Stomach (tissue), 9 donors: ENCODE data around the gene CEP192. TPM values are rescaled to one million over a fixed set of nuclear protein-coding genes. Genes with fewer than 3 reads are reported as not detected.

Experiments
- DNase-seq, 2 donors: peaks; one replicate each; pipeline versions ENCODE4 v3.0.0 to v3.0.0-alpha.2; 2013 to 2019
- H3K27ac ChIP-seq, 5 donors: fragments of 200-600 bp in 4 of 5; sonication (generic) in 4 of 5; one replicate each; pipeline ENCODE4 v1.5.1; 2013 to 2019; ENCODE audit warnings: mild to moderate bottlenecking in 1 of 5, moderate library complexity in 1 of 5
- H3K27me3 ChIP-seq, 3 donors: fragments of 200-600 bp; sonication (generic); one replicate each; pipeline ENCODE4 v1.5.1; 2017 to 2019; ENCODE audit warnings: mixed run types in 1 of 3
- H3K36me3 ChIP-seq, 4 donors: fragments of 200-600 bp; sonication (generic); 1 replicate in 3 of 4; 2 replicates in 1 of 4; pipeline ENCODE4 v1.5.1; 2016 to 2019
- H3K4me1 ChIP-seq, 4 donors: fragments of 200-600 bp; sonication (generic); one replicate each; pipeline ENCODE4 v1.5.1; 2016 to 2019
- H3K4me3 ChIP-seq, 4 donors: fragments of 200-600 bp; sonication (generic) in 3 of 4; one replicate each; pipeline ENCODE4 v1.5.1; 2016 to 2019; ENCODE audit warnings: mild to moderate bottlenecking in 1 of 4
- H3K9me3 ChIP-seq, 4 donors: fragments of 200-600 bp; sonication (generic); one replicate each; pipeline ENCODE4 v1.5.1; 2016 to 2019
- EP300 ChIP-seq: sonication (generic); formaldehyde crosslinking; IDR thresholded peaks from one replicate; pipeline ENCODE4 v1.6.1; 2017; ENCODE audit warnings: antibody characterized with exemption
- POLR2A ChIP-seq, 4 donors: fragments of 450-650 bp; IDR thresholded peaks; one replicate each; pipeline ENCODE4 v1.6.1; 2016; ENCODE audit warnings: antibody characterized with exemption in 4 of 4, control low read depth in 2 of 4, mild to moderate bottlenecking in 1 of 4, moderate library complexity in 1 of 4
- POLR2AphosphoS5 ChIP-seq, 3 donors: sonication (generic); formaldehyde crosslinking; IDR thresholded peaks; one replicate each; pipeline ENCODE4 v1.6.1; 2016; ENCODE audit warnings: antibody characterized with exemption in 3 of 3
- WGBS, 5 donors: extraction: QIAGEN DNeasy Blood & Tissue Kit in 3 of 5; methylation state at CpG; one replicate each; pipeline versions ENCODE4 v1.1.5 to v1.1.7; 2013 to 2018; 5-methylcytosine and 5-hydroxymethylcytosine counted together
- intact Hi-C: fragments of 100-400 bp; cut with DNase I; formaldehyde crosslinking; loops from one replicate; pipeline ENCODE4 v1.15.1; 2023; ENCODE audit warnings: low total_unique reads
- polyA plus RNA-seq, 3 donors: library from polyadenylated mRNA; stranded (reverse); fragments of 200-250 nt; gene quantifications; one replicate each; pipeline ENCODE4 v1.2.3, GENCODE V29; 2013
- total RNA-seq, 5 donors: library from RNA; depleted of rRNA; stranded (reverse); fragments of >200 nt; gene quantifications; one replicate each; pipeline versions ENCODE4 v1.1.0 to v1.2.3, GENCODE V29; 2014 to 2016
- TF ChIP-seq, protein P1 (sequence below), 7 experiments: fragments of 450-650 bp in 4 of 7; fragments of 200-600 bp in 3 of 7; sonication (generic) in 3 of 7; IDR thresholded peaks; one replicate each; pipeline ENCODE4 v1.5.1; 2016 to 2019; ENCODE audit warnings: antibody characterized with exemption in 7 of 7, control low read depth in 2 of 7, mild to moderate bottlenecking in 1 of 7
- donor health status: healthy with polysubstance abuse.
- donor health status: Bipolar disorder and iron deficiency.
- donor health status: healthy.

CEP192 gene
- total and polyA plus RNA-seq, 8 donors = 6.4 to 55.8 (median 34.0) TPM

DNA sequence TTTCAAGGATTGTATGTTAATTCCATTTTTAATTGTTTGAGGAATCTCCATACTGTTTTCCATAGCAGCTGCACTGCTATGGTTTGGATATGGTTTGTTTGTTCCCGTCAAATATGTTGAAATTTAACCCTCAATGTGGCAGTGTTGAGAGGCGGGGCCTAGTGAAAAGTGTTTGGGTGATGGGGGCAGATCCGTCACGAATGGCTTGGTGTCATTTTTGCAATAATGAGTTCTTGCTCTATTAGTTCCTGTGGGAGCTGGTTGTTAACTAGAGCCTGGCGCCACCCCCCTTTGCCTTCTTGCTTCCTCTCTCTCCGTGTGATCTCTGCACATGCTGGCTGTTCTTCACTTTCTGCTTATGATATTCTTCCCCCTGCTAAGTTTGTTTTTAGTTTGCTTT, 156.0 kb downstream of the CEP192 start:
- H3K4me1 ChIP-seq = no peaks in the 10 kb centered on the region
- H3K36me3 ChIP-seq = no peaks in the 10 kb centered on the region
- H3K9me3 ChIP-seq = peaks cover 0 to 17% (median 13%) of the 10 kb centered on the region in 4 donors
- intact Hi-C loops = no loop called here
- WGBS, 5 donors = 38 to 55% (median 46%) methylated on average over 6 of the region's 6 CpGs
- DNase-seq = no peak
- no peaks in the 10 kb centered on the region for H3K27me3 ChIP-seq
- no peak overlapping the region for H3K27ac ChIP-seq
- TF ChIP-seq, protein P1, sequence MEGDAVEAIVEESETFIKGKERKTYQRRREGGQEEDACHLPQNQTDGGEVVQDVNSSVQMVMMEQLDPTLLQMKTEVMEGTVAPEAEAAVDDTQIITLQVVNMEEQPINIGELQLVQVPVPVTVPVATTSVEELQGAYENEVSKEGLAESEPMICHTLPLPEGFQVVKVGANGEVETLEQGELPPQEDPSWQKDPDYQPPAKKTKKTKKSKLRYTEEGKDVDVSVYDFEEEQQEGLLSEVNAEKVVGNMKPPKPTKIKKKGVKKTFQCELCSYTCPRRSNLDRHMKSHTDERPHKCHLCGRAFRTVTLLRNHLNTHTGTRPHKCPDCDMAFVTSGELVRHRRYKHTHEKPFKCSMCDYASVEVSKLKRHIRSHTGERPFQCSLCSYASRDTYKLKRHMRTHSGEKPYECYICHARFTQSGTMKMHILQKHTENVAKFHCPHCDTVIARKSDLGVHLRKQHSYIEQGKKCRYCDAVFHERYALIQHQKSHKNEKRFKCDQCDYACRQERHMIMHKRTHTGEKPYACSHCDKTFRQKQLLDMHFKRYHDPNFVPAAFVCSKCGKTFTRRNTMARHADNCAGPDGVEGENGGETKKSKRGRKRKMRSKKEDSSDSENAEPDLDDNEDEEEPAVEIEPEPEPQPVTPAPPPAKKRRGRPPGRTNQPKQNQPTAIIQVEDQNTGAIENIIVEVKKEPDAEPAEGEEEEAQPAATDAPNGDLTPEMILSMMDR (IDR thresholded peaks at IDR 0.05) = no peak
- TF ChIP-seq POLR2A (IDR thresholded peaks at IDR 0.05) (no peak), EP300 (no peak), POLR2AphosphoS5 (IDR thresholded peaks at IDR 0.05) (no peak)
- H3K4me3 ChIP-seq = no peak overlapping the region

DNA sequence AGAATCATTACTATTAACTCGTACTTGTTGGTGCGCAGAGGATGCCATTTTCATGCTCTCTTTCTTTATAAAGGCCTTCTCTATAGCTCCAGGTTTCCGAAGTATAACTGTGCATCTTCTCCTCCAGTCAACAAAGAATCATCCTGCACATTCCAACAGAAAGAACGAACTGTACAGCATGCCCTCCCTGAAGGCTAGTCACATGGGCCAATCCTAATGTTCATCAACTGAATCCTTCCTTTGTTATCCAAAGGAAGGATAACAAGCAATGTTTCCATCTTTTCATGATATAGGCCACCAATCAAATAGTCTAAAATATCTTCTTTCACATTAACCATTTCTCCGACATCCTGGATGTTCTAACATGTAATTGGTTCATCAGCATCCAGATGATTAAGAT, 160.5 kb downstream of the CEP192 start:
- peaks cover under 1 to 16% (median 7%) of the 10 kb centered on the region in 4 donors for H3K9me3 ChIP-seq
- TF ChIP-seq EP300 (no peak), POLR2AphosphoS5 (IDR thresholded peaks at IDR 0.05) (no peak), POLR2A (IDR thresholded peaks at IDR 0.05) (no peak)
- TF ChIP-seq, protein P1 (IDR thresholded peaks at IDR 0.05) = no peak
- intact Hi-C loops = no loop called here
- 84 to 98% (median 91%) methylated on average over 5 of the region's 5 CpGs for WGBS, 5 donors
- no peaks in the 10 kb centered on the region for H3K27me3 ChIP-seq
- H3K4me3 ChIP-seq = no peak overlapping the region
- DNase-seq = no peak
- H3K27ac ChIP-seq = no peak overlapping the region
- no peaks in the 10 kb centered on the region for H3K36me3 ChIP-seq
- H3K4me1 ChIP-seq = no peaks in the 10 kb centered on the region

DNA sequence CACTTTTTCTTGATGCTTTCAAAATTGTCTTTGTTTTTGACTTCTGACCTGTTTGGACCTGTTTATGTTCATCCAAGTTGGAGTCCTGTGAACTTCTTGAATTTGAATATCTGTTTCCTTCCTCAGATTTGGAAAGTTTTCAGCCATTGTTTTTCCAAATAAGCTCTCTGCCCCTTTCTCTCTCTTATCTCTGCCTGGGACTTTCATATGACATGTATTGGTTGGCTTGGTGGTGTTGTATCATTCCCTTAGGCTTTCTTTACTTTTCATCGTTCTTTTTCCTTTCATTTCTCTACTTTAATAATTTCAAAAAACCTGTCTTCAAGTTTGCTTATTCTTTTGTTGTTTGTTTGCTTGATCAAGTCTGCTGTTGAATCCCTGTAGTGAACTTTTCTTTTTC, 167.3 kb downstream of the CEP192 start:
- intact Hi-C loops = no loop called here
- WGBS, 5 donors = 83 to 100% (median 90%) methylated on average over 1 of the region's 1 CpG
- H3K27ac ChIP-seq = no peak overlapping the region
- H3K4me1 ChIP-seq = no peaks in the 10 kb centered on the region
- TF ChIP-seq, protein P1 (IDR thresholded peaks at IDR 0.05) = no peak
- no peak for TF ChIP-seq POLR2AphosphoS5 (IDR thresholded peaks at IDR 0.05)
- no peak for TF ChIP-seq POLR2A (IDR thresholded peaks at IDR 0.05)
- no peak for TF ChIP-seq EP300
- peaks cover 5 to 38% (median 27%) of the 10 kb centered on the region in 4 donors for H3K9me3 ChIP-seq
- no peak for DNase-seq
- no peak overlapping the region for H3K4me3 ChIP-seq
- H3K27me3 ChIP-seq = peaks cover 0 to 6% (median 0%) of the 10 kb centered on the region in 3 donors
- no peaks in the 10 kb centered on the region for H3K36me3 ChIP-seq

DNA sequence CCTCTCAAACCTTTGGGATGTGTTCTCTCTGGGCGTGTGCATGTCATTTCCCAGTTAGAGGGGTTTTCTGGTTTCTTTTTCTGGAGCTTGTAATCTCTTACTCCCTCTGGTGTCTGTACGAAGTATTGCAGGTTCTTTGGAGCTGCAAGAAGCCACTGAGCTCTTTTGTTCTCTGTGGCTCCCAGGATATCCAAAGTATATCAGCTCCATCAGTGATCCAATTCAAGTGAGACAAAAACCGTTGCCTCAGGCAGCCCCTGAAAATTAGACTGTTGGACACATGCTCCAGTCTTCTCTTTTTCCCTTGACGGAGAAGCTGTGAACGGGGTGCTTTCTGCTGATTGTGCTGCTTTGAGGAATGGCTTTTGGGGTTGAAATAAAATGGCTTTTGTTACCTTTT, 168.4 kb downstream of the CEP192 start:
- 36 to 48% (median 38%) methylated on average over 5 of the region's 5 CpGs for WGBS, 5 donors
- no peak overlapping the region for H3K27ac ChIP-seq
- H3K9me3 ChIP-seq = peaks cover 5 to 38% (median 27%) of the 10 kb centered on the region in 4 donors
- TF ChIP-seq POLR2AphosphoS5 (IDR thresholded peaks at IDR 0.05) = no peak
- TF ChIP-seq POLR2A (IDR thresholded peaks at IDR 0.05) = no peak
- no peak for TF ChIP-seq EP300
- TF ChIP-seq, protein P1 (IDR thresholded peaks at IDR 0.05) = peak in 5 of 7 experiments; percentile 47 to 85 (median 68)
- H3K27me3 ChIP-seq = peaks cover 0 to 6% (median 0%) of the 10 kb centered on the region in 3 donors
- peak in 1 of 2 donors; percentile 71 for DNase-seq
- intact Hi-C loops = no loop called here
- H3K4me3 ChIP-seq = no peak overlapping the region
- no peaks in the 10 kb centered on the region for H3K36me3 ChIP-seq
- H3K4me1 ChIP-seq = no peaks in the 10 kb centered on the region
